Activated T-helper 1 cell treated with anti-CD3 and anti-CD28 coated beads, Interleukin-12 subunit alpha, Interleukin-12 subunit beta, Interleukin-2, Interleukin-4 antibody, amounts not matched to agents 30 ng/mL and 10 ng/mL and 1 ng/mL, durations not matched to agents 14 hours and 24 hours and 36 hours (primary cell): Measurements from ENCODE around the gene ARMH3. TPM values are rescaled to one million over a fixed set of nuclear protein-coding genes. Genes with fewer than 3 reads are reported as not detected.
A peak's percentile ranks its signal among the peaks of the same experiment; 100 is the strongest.

Source experiments
- DNase-seq: peaks from one replicate; pipeline ENCODE4 v3.0.0; 2021; ENCODE audit warnings: low spot score
- H3K27ac Mint-ChIP-seq: one replicate; pipeline ENCODE4 v1.8.0; 2021; ENCODE audit warnings: mild to moderate bottlenecking, mixed read lengths
- H3K27me3 Mint-ChIP-seq: one replicate; pipeline ENCODE4 v1.8.0; 2022; ENCODE audit warnings: mild to moderate bottlenecking, moderate library complexity, mixed read lengths; ENCODE audit not compliant: insufficient read depth
- H3K36me3 Mint-ChIP-seq: one replicate; pipeline ENCODE4 v1.8.0; 2021; ENCODE audit warnings: low read depth, mixed read lengths
- H3K4me1 Mint-ChIP-seq: one replicate; pipeline ENCODE4 v1.8.0; 2021; ENCODE audit warnings: low read depth, mixed read lengths
- H3K4me3 Mint-ChIP-seq: one replicate; pipeline ENCODE4 v1.8.0; 2021; ENCODE audit warnings: mild to moderate bottlenecking, moderate library complexity, mixed read lengths
- H3K9me3 Mint-ChIP-seq: one replicate; pipeline ENCODE4 v1.8.0; 2021; ENCODE audit warnings: mixed read lengths
- intact Hi-C: fragments of 100-400 bp; cut with micrococcal nuclease; formaldehyde crosslinking; loops from one replicate; pipeline ENCODE4 v1.15.1; 2024
- total RNA-seq: library from RNA; stranded (reverse); gene quantifications from 2 replicates; pipeline ENCODE4 v1.2.3, GENCODE V29; 2022

The ARMH3 gene
- total RNA-seq, 1 donor from 2014 or later = 21.5 TPM

GRCh38 chr10:101867931-101868330 lies 188.0 kb downstream of the ARMH3 start:
- H3K4me1 Mint-ChIP-seq = no peaks in the 10 kb centered on the region
- no peak overlapping the region for H3K4me3 Mint-ChIP-seq
- DNase-seq = no peak
- no peaks in the 10 kb centered on the region for H3K9me3 Mint-ChIP-seq
- no peak overlapping the region for H3K27ac Mint-ChIP-seq
- no peaks in the 10 kb centered on the region for H3K27me3 Mint-ChIP-seq
- peaks cover 7% of the 10 kb centered on the region for H3K36me3 Mint-ChIP-seq
- intact Hi-C loops = no loop called here

GRCh38 chr10:101859530-101859929 lies 196.4 kb downstream of the ARMH3 start:
- Mint-ChIP-seq H3K27me3 (no peaks in the 10 kb centered on the region), H3K4me3 (no peak overlapping the region), H3K36me3 (peaks cover 23% of the 10 kb centered on the region), H3K4me1 (peaks cover 24% of the 10 kb centered on the region), H3K9me3 (peaks cover 17% of the 10 kb centered on the region), H3K27ac (peak overlapping the region; percentile 5)
- no peak for DNase-seq
- intact Hi-C loops = loop anchor here (2.0 kb wide), 1 partner anchor 17 kb away; the partner anchor contains the start of gene KCNIP2

- intact Hi-C loops = loop anchor here (2.0 kb wide), 1 partner anchor 16 kb away; the partner anchor contains the start of gene KCNIP2
- Mint-ChIP-seq H3K4me1 (peaks cover 24% of the 10 kb centered on the region), H3K36me3 (peaks cover 22% of the 10 kb centered on the region), H3K27ac (peak overlapping the region; percentile 5), H3K27me3 (no peaks in the 10 kb centered on the region), H3K9me3 (peaks cover 17% of the 10 kb centered on the region), H3K4me3 (no peak overlapping the region)
- no peak for DNase-seq
Measured at GRCh38 chr10:101858723-101859500, 197.1 kb downstream of the ARMH3 start.

GRCh38 chr10:101857802-101858476 lies 198.0 kb downstream of the ARMH3 start:
- Mint-ChIP-seq H3K27ac (no peak overlapping the region), H3K4me3 (no peak overlapping the region), H3K27me3 (no peaks in the 10 kb centered on the region), H3K9me3 (peaks cover 17% of the 10 kb centered on the region), H3K4me1 (peaks cover 24% of the 10 kb centered on the region), H3K36me3 (peaks cover 22% of the 10 kb centered on the region)
- intact Hi-C loops = loop anchor here (2.0 kb wide), 1 partner anchor 15 kb away; the partner anchor contains the start of gene KCNIP2
- DNase-seq = no peak

- Mint-ChIP-seq H3K36me3 (peaks cover 20% of the 10 kb centered on the region), H3K9me3 (peaks cover 17% of the 10 kb centered on the region), H3K4me1 (peaks cover 24% of the 10 kb centered on the region), H3K27me3 (no peaks in the 10 kb centered on the region), H3K4me3 (no peak overlapping the region), H3K27ac (no peak overlapping the region)
- intact Hi-C loops = no loop called here
- no peak for DNase-seq
Measured at GRCh38 chr10:101856626-101857025, 199.3 kb downstream of the ARMH3 start.

GRCh38 chr10:101851411-101852116 lies 204.4 kb downstream of the ARMH3 start:
- intact Hi-C loops = no loop called here
- Mint-ChIP-seq H3K27ac (no peak overlapping the region), H3K36me3 (peaks cover 6% of the 10 kb centered on the region), H3K9me3 (no peaks in the 10 kb centered on the region), H3K27me3 (no peaks in the 10 kb centered on the region), H3K4me3 (no peak overlapping the region), H3K4me1 (no peaks in the 10 kb centered on the region)
- no peak for DNase-seq

GRCh38 chr10:101850749-101851148 lies 205.2 kb downstream of the ARMH3 start:
- Mint-ChIP-seq H3K4me3 (no peak overlapping the region), H3K27me3 (no peaks in the 10 kb centered on the region), H3K9me3 (no peaks in the 10 kb centered on the region), H3K36me3 (peaks cover 6% of the 10 kb centered on the region), H3K27ac (no peak overlapping the region), H3K4me1 (no peaks in the 10 kb centered on the region)
- intact Hi-C loops = no loop called here
- no peak for DNase-seq

GRCh38 chr10:101848894-101849351 lies 207.1 kb downstream of the ARMH3 start:
- Mint-ChIP-seq H3K4me3 (no peak overlapping the region), H3K9me3 (no peaks in the 10 kb centered on the region), H3K4me1 (peaks cover 7% of the 10 kb centered on the region), H3K27me3 (peaks cover 4% of the 10 kb centered on the region), H3K27ac (no peak overlapping the region), H3K36me3 (peaks cover 6% of the 10 kb centered on the region)
- DNase-seq = no peak
- intact Hi-C loops = no loop called here

GRCh38 chr10:101848408-101848807 lies 207.6 kb downstream of the ARMH3 start:
- peaks cover 6% of the 10 kb centered on the region for H3K27me3 Mint-ChIP-seq
- H3K36me3 Mint-ChIP-seq = peaks cover 6% of the 10 kb centered on the region
- no peak overlapping the region for H3K27ac Mint-ChIP-seq
- peaks cover 8% of the 10 kb centered on the region for H3K4me1 Mint-ChIP-seq
- H3K9me3 Mint-ChIP-seq = no peaks in the 10 kb centered on the region
- H3K4me3 Mint-ChIP-seq = no peak overlapping the region
- DNase-seq = no peak
- intact Hi-C loops = no loop called here

GRCh38 chr10:101845893-101846292 lies 210.1 kb downstream of the ARMH3 start:
- peaks cover 10% of the 10 kb centered on the region for H3K36me3 Mint-ChIP-seq
- no peak for DNase-seq
- peaks cover 11% of the 10 kb centered on the region for H3K27me3 Mint-ChIP-seq
- H3K9me3 Mint-ChIP-seq = no peaks in the 10 kb centered on the region
- intact Hi-C loops = no loop called here
- H3K27ac Mint-ChIP-seq = no peak overlapping the region
- peaks cover 32% of the 10 kb centered on the region for H3K4me1 Mint-ChIP-seq
- no peak overlapping the region for H3K4me3 Mint-ChIP-seq

GRCh38 chr10:101843032-101844021 lies 212.6 kb downstream of the ARMH3 start, which contains the start of gene KCNIP2:
TSS of gene KCNIP2 (minus strand) at chr10:101843800. CDS start at chr10:101843568, 232 bp downstream.
- Mint-ChIP-seq H3K4me1 (peaks cover 53% of the 10 kb centered on the region), H3K36me3 (peaks cover 10% of the 10 kb centered on the region), H3K9me3 (no peaks in the 10 kb centered on the region), H3K4me3 (peak within 1 kb of the TSS; percentile 72), H3K27ac (peak within 1 kb of the TSS; percentile 14), H3K27me3 (peaks cover 18% of the 10 kb centered on the region)
- DNase-seq = peak; percentile 37
- intact Hi-C loops = loop anchor here (2.0 to 5.0 kb wide), 2 partner anchors 15 to 659 kb away; partner anchors contain the start of genes ACTR1A and SUFU
